ENCODE measurements around the gene CHCHD6. TPM values are rescaled to one million over a fixed set of nuclear protein-coding genes. Genes with fewer than 3 reads are reported as not detected.

CHCHD6 gene
- total RNA-seq, 1 donor from 2014 or later, result 17.2 TPM

DNA sequence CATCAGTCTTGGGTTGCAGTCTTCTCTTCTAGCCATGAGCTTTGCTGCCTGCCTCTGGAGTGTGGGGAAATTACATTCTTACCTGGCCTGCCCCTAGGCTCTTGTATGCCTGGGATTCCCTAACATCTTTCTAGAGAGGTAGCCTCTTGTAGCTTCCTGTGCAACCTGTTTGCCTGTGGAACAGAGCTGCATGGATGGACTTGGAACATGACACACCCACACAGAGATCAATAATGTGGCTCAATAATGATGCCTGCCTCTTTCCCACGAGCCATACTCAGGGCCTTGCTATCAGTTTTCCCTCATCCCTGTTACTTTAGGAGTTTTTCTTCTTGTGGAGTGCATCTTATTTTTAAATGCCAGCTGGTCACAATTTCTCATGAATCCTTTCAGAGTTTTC lies 11.4 kb downstream of the CHCHD6 start:
- H3K27me3 Mint-ChIP-seq (ENCODE audit: unreplicated experiment), result peaks cover 8% of the 10 kb centered on the region
- H3K27ac Mint-ChIP-seq (ENCODE audit: unreplicated experiment), result no peak overlapping the region
- no peak overlapping the region for H3K4me3 Mint-ChIP-seq (ENCODE audit: unreplicated experiment)
- no peaks in the 10 kb centered on the region for H3K36me3 Mint-ChIP-seq (ENCODE audit: unreplicated experiment)
- DNase-seq, result no peak
- H3K4me1 Mint-ChIP-seq (ENCODE audit: low read depth, unreplicated experiment), result peaks cover 33% of the 10 kb centered on the region
- peaks cover 4% of the 10 kb centered on the region for H3K9me3 Mint-ChIP-seq (ENCODE audit: unreplicated experiment)
- no peak for TF ChIP-seq CTCF (IDR thresholded peaks at IDR 0.05; ENCODE audit: partially characterized antibody, unreplicated experiment)

DNA sequence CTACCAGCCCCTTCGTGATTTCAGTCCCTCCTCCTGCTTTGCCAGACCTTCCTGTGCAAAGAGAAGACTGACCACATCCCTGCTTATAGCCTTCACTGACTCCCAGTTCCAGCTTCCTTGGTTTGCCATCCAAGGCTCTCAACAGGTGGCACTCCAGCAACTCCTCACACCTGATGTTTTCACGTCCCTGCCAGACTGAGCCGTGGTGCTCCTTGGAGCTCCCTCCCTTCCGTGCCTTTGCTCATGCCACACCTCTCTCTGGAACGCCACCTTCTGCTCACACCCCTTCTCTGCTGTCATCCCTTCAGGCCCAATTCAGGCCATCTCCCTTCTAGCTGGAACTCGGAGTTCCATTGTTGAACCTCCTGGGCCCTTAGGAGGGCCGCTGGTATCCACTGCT lies 12.0 kb downstream of the CHCHD6 start:
- TF ChIP-seq CTCF (IDR thresholded peaks at IDR 0.05; ENCODE audit: partially characterized antibody, unreplicated experiment), result no peak
- Mint-ChIP-seq H3K27ac (ENCODE audit: unreplicated experiment) (no peak overlapping the region), H3K27me3 (ENCODE audit: unreplicated experiment) (peaks cover 8% of the 10 kb centered on the region), H3K4me1 (ENCODE audit: low read depth, unreplicated experiment) (peaks cover 33% of the 10 kb centered on the region), H3K4me3 (ENCODE audit: unreplicated experiment) (no peak overlapping the region), H3K9me3 (ENCODE audit: unreplicated experiment) (peaks cover 4% of the 10 kb centered on the region), H3K36me3 (ENCODE audit: unreplicated experiment) (no peaks in the 10 kb centered on the region)
- DNase-seq, result no peak

- DNase-seq, result no peak
- peak overlapping the region; percentile 4 for H3K4me3 Mint-ChIP-seq (ENCODE audit: unreplicated experiment)
- H3K27ac Mint-ChIP-seq (ENCODE audit: unreplicated experiment), result no peak overlapping the region
- H3K9me3 Mint-ChIP-seq (ENCODE audit: unreplicated experiment), result peaks cover 2% of the 10 kb centered on the region
- H3K36me3 Mint-ChIP-seq (ENCODE audit: unreplicated experiment), result no peaks in the 10 kb centered on the region
- peaks cover 5% of the 10 kb centered on the region for H3K27me3 Mint-ChIP-seq (ENCODE audit: unreplicated experiment)
- H3K4me1 Mint-ChIP-seq (ENCODE audit: low read depth, unreplicated experiment), result peaks cover 20% of the 10 kb centered on the region
- no peak for TF ChIP-seq CTCF (IDR thresholded peaks at IDR 0.05; ENCODE audit: partially characterized antibody, unreplicated experiment)
These were observed 14.8 kb downstream of the CHCHD6 start for GRCh38 chr3:126718561-126719445.

GRCh38 chr3:126720596-126720995 lies 16.6 kb downstream of the CHCHD6 start:
- H3K36me3 Mint-ChIP-seq (ENCODE audit: unreplicated experiment), result peaks cover 13% of the 10 kb centered on the region
- no peak overlapping the region for H3K27ac Mint-ChIP-seq (ENCODE audit: unreplicated experiment)
- DNase-seq, result no peak
- peaks cover 8% of the 10 kb centered on the region for H3K4me1 Mint-ChIP-seq (ENCODE audit: low read depth, unreplicated experiment)
- peaks cover 2% of the 10 kb centered on the region for H3K9me3 Mint-ChIP-seq (ENCODE audit: unreplicated experiment)
- H3K27me3 Mint-ChIP-seq (ENCODE audit: unreplicated experiment), result peaks cover 3% of the 10 kb centered on the region
- TF ChIP-seq CTCF (IDR thresholded peaks at IDR 0.05; ENCODE audit: partially characterized antibody, unreplicated experiment), result no peak
- no peak overlapping the region for H3K4me3 Mint-ChIP-seq (ENCODE audit: unreplicated experiment)

GRCh38 chr3:126721246-126721645 lies 17.2 kb downstream of the CHCHD6 start:
- H3K4me3 Mint-ChIP-seq (ENCODE audit: unreplicated experiment), result no peak overlapping the region
- peaks cover 19% of the 10 kb centered on the region for H3K36me3 Mint-ChIP-seq (ENCODE audit: unreplicated experiment)
- no peak for DNase-seq
- no peak for TF ChIP-seq CTCF (IDR thresholded peaks at IDR 0.05; ENCODE audit: partially characterized antibody, unreplicated experiment)
- H3K4me1 Mint-ChIP-seq (ENCODE audit: low read depth, unreplicated experiment), result peaks cover 1% of the 10 kb centered on the region
- peaks cover 1% of the 10 kb centered on the region for H3K27me3 Mint-ChIP-seq (ENCODE audit: unreplicated experiment)
- H3K9me3 Mint-ChIP-seq (ENCODE audit: unreplicated experiment), result peaks cover 3% of the 10 kb centered on the region
- no peak overlapping the region for H3K27ac Mint-ChIP-seq (ENCODE audit: unreplicated experiment)
